DND-41 (cell line): ENCODE data around the gene BRPF3.

Experiments
- EZH2 ChIP-seq: IDR thresholded peaks from 3 replicates; pipeline ENCODE4 v1.6.1; 2012; ENCODE audit warnings: borderline replicate concordance, low read depth, mild to moderate bottlenecking, moderate library complexity, low read length, inconsistent platforms; ENCODE audit not compliant: severe bottlenecking
- TF ChIP-seq, protein P1 (sequence below): IDR thresholded peaks from 2 replicates; pipeline ENCODE4 v1.5.1; 2012; ENCODE audit warnings: borderline replicate concordance, low read length, moderate library complexity, mild to moderate bottlenecking; ENCODE audit not compliant: poor library complexity, severe bottlenecking; ENCODE audit errors: extremely low read depth

DNA sequence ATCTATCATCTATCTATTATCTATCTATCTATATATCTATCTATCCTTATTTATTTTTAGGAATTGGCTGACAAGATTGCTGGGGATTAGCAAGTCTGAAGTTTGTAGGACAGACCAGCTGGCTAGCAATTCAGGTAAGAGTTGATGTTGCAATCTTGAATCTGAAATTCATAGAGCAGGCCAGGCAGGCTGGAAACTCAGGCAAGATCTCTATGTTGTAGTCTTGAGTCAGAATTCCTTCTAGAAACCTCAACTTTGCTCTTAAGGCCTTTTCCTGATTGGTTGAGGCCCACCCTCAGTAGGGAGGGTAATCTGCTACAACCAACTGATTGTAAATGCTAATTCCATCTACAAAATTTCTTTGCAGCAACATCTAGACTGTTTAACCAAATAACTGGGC, 47.1 kb upstream of the BRPF3 start:
- TF ChIP-seq, protein P1, sequence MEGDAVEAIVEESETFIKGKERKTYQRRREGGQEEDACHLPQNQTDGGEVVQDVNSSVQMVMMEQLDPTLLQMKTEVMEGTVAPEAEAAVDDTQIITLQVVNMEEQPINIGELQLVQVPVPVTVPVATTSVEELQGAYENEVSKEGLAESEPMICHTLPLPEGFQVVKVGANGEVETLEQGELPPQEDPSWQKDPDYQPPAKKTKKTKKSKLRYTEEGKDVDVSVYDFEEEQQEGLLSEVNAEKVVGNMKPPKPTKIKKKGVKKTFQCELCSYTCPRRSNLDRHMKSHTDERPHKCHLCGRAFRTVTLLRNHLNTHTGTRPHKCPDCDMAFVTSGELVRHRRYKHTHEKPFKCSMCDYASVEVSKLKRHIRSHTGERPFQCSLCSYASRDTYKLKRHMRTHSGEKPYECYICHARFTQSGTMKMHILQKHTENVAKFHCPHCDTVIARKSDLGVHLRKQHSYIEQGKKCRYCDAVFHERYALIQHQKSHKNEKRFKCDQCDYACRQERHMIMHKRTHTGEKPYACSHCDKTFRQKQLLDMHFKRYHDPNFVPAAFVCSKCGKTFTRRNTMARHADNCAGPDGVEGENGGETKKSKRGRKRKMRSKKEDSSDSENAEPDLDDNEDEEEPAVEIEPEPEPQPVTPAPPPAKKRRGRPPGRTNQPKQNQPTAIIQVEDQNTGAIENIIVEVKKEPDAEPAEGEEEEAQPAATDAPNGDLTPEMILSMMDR: no peak
- TF ChIP-seq EZH2: no peak
